ENCODE results near the gene TAF1. TPM values are rescaled to one million over a fixed set of nuclear protein-coding genes. Genes with fewer than 3 reads are reported as not detected.
"Not testable (repeated sequence)": the region's sequence is repeated elsewhere in the genome, so short reads cannot be mapped to it uniquely, and the experiment has no call there.

Gene TAF1
- total and polyA plus RNA-seq, 2 donors (not counting 3 experiments of a cell fraction or from before 2014, with no cell fraction given) = 8.2 to 41.0 TPM

DNA sequence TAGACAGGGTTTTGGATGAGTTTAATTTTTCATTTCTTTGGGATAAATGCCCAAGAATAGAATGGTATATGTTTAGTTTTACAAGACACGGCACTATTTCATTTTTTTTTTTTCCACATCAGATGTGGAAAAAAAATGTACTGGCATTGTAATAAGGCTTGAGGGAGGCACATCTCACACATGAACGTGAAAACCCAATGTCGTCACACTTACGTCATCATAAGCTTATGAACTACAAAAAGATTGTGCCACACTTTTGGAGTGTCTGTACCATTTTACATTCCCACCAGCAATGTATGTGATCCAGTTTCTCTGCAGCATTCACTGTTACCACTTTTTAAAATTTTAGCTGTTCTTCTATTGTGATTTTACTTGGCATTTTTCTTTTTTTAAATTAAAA is 74.2 kb downstream of the TAF1 start:
- H3K9ac ChIP-seq (replicated peaks; ENCODE audit: extremely low read depth, insufficient read depth, low read length) = no peak overlapping the region
- peaks cover 0 to 2% of the 10 kb centered on the region in 2 experiments for H3K36me3 ChIP-seq (ENCODE audit: control insufficient read depth in 2 of 2, extremely low read depth in 1 of 2, insufficient read depth in 2 of 2, low read length in 2 of 2)
- H3K27ac ChIP-seq (ENCODE audit: insufficient read depth, low read depth, low read length) = no peak overlapping the region
- no peaks in the 10 kb centered on the region for H4K20me1 ChIP-seq (replicated peaks; ENCODE audit: control insufficient read depth, extremely low read depth, insufficient read depth, low read length)
- TF ChIP-seq, protein P1, sequence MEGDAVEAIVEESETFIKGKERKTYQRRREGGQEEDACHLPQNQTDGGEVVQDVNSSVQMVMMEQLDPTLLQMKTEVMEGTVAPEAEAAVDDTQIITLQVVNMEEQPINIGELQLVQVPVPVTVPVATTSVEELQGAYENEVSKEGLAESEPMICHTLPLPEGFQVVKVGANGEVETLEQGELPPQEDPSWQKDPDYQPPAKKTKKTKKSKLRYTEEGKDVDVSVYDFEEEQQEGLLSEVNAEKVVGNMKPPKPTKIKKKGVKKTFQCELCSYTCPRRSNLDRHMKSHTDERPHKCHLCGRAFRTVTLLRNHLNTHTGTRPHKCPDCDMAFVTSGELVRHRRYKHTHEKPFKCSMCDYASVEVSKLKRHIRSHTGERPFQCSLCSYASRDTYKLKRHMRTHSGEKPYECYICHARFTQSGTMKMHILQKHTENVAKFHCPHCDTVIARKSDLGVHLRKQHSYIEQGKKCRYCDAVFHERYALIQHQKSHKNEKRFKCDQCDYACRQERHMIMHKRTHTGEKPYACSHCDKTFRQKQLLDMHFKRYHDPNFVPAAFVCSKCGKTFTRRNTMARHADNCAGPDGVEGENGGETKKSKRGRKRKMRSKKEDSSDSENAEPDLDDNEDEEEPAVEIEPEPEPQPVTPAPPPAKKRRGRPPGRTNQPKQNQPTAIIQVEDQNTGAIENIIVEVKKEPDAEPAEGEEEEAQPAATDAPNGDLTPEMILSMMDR (IDR thresholded peaks at IDR 0.05; ENCODE audit: extremely low read depth in 1 of 2, insufficient read depth in 1 of 2, low read depth in 1 of 2, low read length in 2 of 2) = no peak
- no peak for TF ChIP-seq POLR2A (IDR thresholded peaks at IDR 0.05; ENCODE audit: low read depth, low read length)
- no peak for TF ChIP-seq MAX (IDR thresholded peaks at IDR 0.05; ENCODE audit: insufficient read depth, insufficient read length)
- TF ChIP-seq MYC (IDR thresholded peaks at IDR 0.05; ENCODE audit: low read depth, low read length) = no peak
- no peak for TF ChIP-seq EZH2 (IDR thresholded peaks at IDR 0.05; ENCODE audit: borderline replicate concordance, low read depth, low read length, severe bottlenecking)
- no peaks in the 10 kb centered on the region for H3K4me1 ChIP-seq (ENCODE audit: control insufficient read depth, extremely low read depth, insufficient read depth, low read length)
- ChIA-PET POLR2A (no interaction called here), CTCF (no interaction called here)
- dilution Hi-C loops (cut with MboI; ENCODE audit: extremely low pct_ligation_motif_present, low sequenced_read_pairs) = no loop called here
- DNase-seq (ENCODE audit: low read depth, low spot score) (no peak), FAIRE-seq (no peak)
- no peaks in the 10 kb centered on the region for H3K79me2 ChIP-seq (ENCODE audit: control insufficient read depth, insufficient read depth, low read length)
- H3K27me3 ChIP-seq (ENCODE audit: control insufficient read depth in 2 of 2, insufficient read depth in 2 of 2, low read length in 2 of 2) = no peaks in the 10 kb centered on the region
- no TSS peak for BruUV-seq (replicated peaks)
- no peak overlapping the region for H2AFZ ChIP-seq (ENCODE audit: low read depth, low read length)
- H3K9me1 ChIP-seq (replicated peaks; ENCODE audit: control insufficient read depth, extremely low read depth, insufficient read depth, low read length) = no peaks in the 10 kb centered on the region
- intact Hi-C loops (cut with micrococcal nuclease) = no loop called here
- no peaks in the 10 kb centered on the region for H3K9me3 ChIP-seq (replicated peaks; ENCODE audit: control insufficient read depth, insufficient read depth, low read length)
- H3K4me3 ChIP-seq (replicated peaks in 1 of 3; ENCODE audit: insufficient read depth in 1 of 3, low read depth in 1 of 3, low read length in 3 of 3) = no peak overlapping the region
- no peak overlapping the region for H3K4me2 ChIP-seq (ENCODE audit: insufficient read depth, low read length)

DNA sequence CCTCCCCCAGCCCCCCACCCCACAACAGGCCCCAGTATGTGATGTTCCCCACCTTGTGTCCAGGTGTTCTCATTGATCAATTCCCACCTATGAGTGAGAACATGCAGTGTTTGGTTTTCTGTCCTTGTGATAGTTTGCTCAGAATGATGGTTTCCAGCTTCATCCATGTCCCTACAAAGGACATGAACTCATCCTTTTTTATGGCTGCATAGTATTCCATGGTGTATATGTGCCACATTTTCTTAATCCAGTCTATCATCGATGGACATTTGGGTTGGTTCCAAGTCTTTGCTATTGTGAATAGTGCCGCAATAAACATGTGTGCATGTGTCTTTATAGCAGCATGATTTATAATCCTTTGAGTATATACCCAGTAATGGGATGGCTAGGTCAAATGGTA is 75.7 kb downstream of the TAF1 start:
- H3K27ac ChIP-seq (ENCODE audit: insufficient read depth, low read depth, low read length); H3K9ac ChIP-seq (replicated peaks; ENCODE audit: extremely low read depth, insufficient read depth, low read length); POLR2A ChIA-PET; H2AFZ ChIP-seq (ENCODE audit: low read depth, low read length); H3K9me3 ChIP-seq (replicated peaks; ENCODE audit: control insufficient read depth, insufficient read depth, low read length); dilution Hi-C loops (cut with MboI; ENCODE audit: extremely low pct_ligation_motif_present, low sequenced_read_pairs); BruUV-seq (replicated peaks); CTCF ChIA-PET; H3K4me2 ChIP-seq (ENCODE audit: insufficient read depth, low read length); H3K4me1 ChIP-seq (ENCODE audit: control insufficient read depth, extremely low read depth, insufficient read depth, low read length); H4K20me1 ChIP-seq (replicated peaks; ENCODE audit: control insufficient read depth, extremely low read depth, insufficient read depth, low read length); H3K36me3 ChIP-seq (ENCODE audit: control insufficient read depth in 2 of 2, extremely low read depth in 1 of 2, insufficient read depth in 2 of 2, low read length in 2 of 2); DNase-seq (ENCODE audit: low read depth, low spot score); H3K4me3 ChIP-seq (replicated peaks in 1 of 3; ENCODE audit: insufficient read depth in 1 of 3, low read depth in 1 of 3, low read length in 3 of 3); H3K9me1 ChIP-seq (replicated peaks; ENCODE audit: control insufficient read depth, extremely low read depth, insufficient read depth, low read length); intact Hi-C loops (cut with micrococcal nuclease); H3K79me2 ChIP-seq (ENCODE audit: control insufficient read depth, insufficient read depth, low read length); FAIRE-seq; H3K27me3 ChIP-seq (ENCODE audit: control insufficient read depth in 2 of 2, insufficient read depth in 2 of 2, low read length in 2 of 2): not testable (repeated sequence)
